IPS-15b (cell line): ENCODE measurements around the gene AGBL3.

Experiments
- H3K27me3 ChIP-seq: one replicate; pipeline ENCODE4 v1.6.1; 2013; ENCODE audit warnings: low read length; ENCODE audit not compliant: control insufficient read depth, insufficient read depth
- H3K36me3 ChIP-seq: one replicate; pipeline ENCODE4 v1.6.1; 2013; ENCODE audit warnings: low read length; ENCODE audit not compliant: control insufficient read depth, insufficient read depth
- H3K4me1 ChIP-seq: one replicate; pipeline ENCODE4 v1.6.1; 2013; ENCODE audit warnings: mild to moderate bottlenecking, low read length; ENCODE audit not compliant: control insufficient read depth, insufficient read depth
- H3K4me3 ChIP-seq: one replicate; pipeline ENCODE4 v1.5.1; 2013; ENCODE audit warnings: low read depth, low read length
- H3K9ac ChIP-seq: one replicate; pipeline ENCODE4 v1.6.1; 2013; ENCODE audit warnings: low read depth, mild to moderate bottlenecking, low read length
- H3K9me3 ChIP-seq: one replicate; pipeline ENCODE4 v1.6.1; 2013; ENCODE audit warnings: mild to moderate bottlenecking, low read length; ENCODE audit not compliant: control insufficient read depth, insufficient read depth

The AGBL3 gene

GRCh38 chr7:135152442-135152841 lies 166.1 kb downstream of the AGBL3 start:
- H3K9me3 ChIP-seq: no peaks in the 10 kb centered on the region
- H3K4me1 ChIP-seq: peaks cover 3% of the 10 kb centered on the region

GRCh38 chr7:135154734-135155133 lies 168.4 kb downstream of the AGBL3 start:
- no peaks in the 10 kb centered on the region for H3K9me3 ChIP-seq
- H3K4me1 ChIP-seq: no peaks in the 10 kb centered on the region
- H3K9ac ChIP-seq: no peak overlapping the region
- H3K4me3 ChIP-seq: no peak overlapping the region
- no peaks in the 10 kb centered on the region for H3K27me3 ChIP-seq
- H3K36me3 ChIP-seq: no peaks in the 10 kb centered on the region

More at GRCh38 chr7:135152442-135152841, 166.1 kb downstream of the AGBL3 start:
- Histone ChIP-seq H3K36me3 (no peaks in the 10 kb centered on the region), H3K9ac (no peak overlapping the region), H3K4me3 (no peak overlapping the region), H3K27me3 (no peaks in the 10 kb centered on the region)

- Histone ChIP-seq H3K36me3 (no peaks in the 10 kb centered on the region), H3K27me3 (no peaks in the 10 kb centered on the region), H3K4me1 (peaks cover 5% of the 10 kb centered on the region), H3K4me3 (no peak overlapping the region), H3K9me3 (no peaks in the 10 kb centered on the region), H3K9ac (no peak overlapping the region)
These were observed 170.0 kb downstream of the AGBL3 start for GRCh38 chr7:135156290-135156689.

- Histone ChIP-seq H3K4me3 (no peak overlapping the region), H3K9me3 (no peaks in the 10 kb centered on the region), H3K27me3 (no peaks in the 10 kb centered on the region), H3K9ac (no peak overlapping the region), H3K4me1 (peaks cover 5% of the 10 kb centered on the region), H3K36me3 (peaks cover 8% of the 10 kb centered on the region)
These were observed 171.9 kb downstream of the AGBL3 start for GRCh38 chr7:135158141-135158655.

- Histone ChIP-seq H3K27me3 (no peaks in the 10 kb centered on the region), H3K9me3 (no peaks in the 10 kb centered on the region), H3K4me3 (no peak overlapping the region), H3K9ac (no peak overlapping the region), H3K36me3 (peaks cover 8% of the 10 kb centered on the region), H3K4me1 (peaks cover 5% of the 10 kb centered on the region)
These were observed 172.6 kb downstream of the AGBL3 start for GRCh38 chr7:135158874-135159273.

- peaks cover 5% of the 10 kb centered on the region for H3K4me1 ChIP-seq
- no peaks in the 10 kb centered on the region for H3K27me3 ChIP-seq
- H3K9me3 ChIP-seq: no peaks in the 10 kb centered on the region
- H3K9ac ChIP-seq: no peak overlapping the region
- peaks cover 11% of the 10 kb centered on the region for H3K36me3 ChIP-seq
- H3K4me3 ChIP-seq: no peak overlapping the region
These were observed 173.2 kb downstream of the AGBL3 start for GRCh38 chr7:135159359-135160085.

GRCh38 chr7:135160098-135160857 lies 174.0 kb downstream of the AGBL3 start:
- H3K36me3 ChIP-seq: peaks cover 15% of the 10 kb centered on the region
- H3K9ac ChIP-seq: no peak overlapping the region
- no peaks in the 10 kb centered on the region for H3K27me3 ChIP-seq
- H3K4me3 ChIP-seq: no peak overlapping the region
- H3K4me1 ChIP-seq: peaks cover 5% of the 10 kb centered on the region
- H3K9me3 ChIP-seq: no peaks in the 10 kb centered on the region

- Histone ChIP-seq H3K27me3 (no peaks in the 10 kb centered on the region), H3K9me3 (no peaks in the 10 kb centered on the region), H3K4me3 (no peak overlapping the region), H3K9ac (no peak overlapping the region), H3K4me1 (peaks cover 5% of the 10 kb centered on the region), H3K36me3 (peaks cover 19% of the 10 kb centered on the region)
These were observed 174.7 kb downstream of the AGBL3 start for GRCh38 chr7:135160858-135161653.

GRCh38 chr7:135161669-135162068 lies 175.4 kb downstream of the AGBL3 start:
- peaks cover 5% of the 10 kb centered on the region for H3K4me1 ChIP-seq

GRCh38 chr7:135162382-135163001 lies 176.2 kb downstream of the AGBL3 start:
- H3K4me3 ChIP-seq: no peak overlapping the region
- H3K9me3 ChIP-seq: no peaks in the 10 kb centered on the region
- peaks cover 5% of the 10 kb centered on the region for H3K4me1 ChIP-seq
- H3K9ac ChIP-seq: no peak overlapping the region
- H3K36me3 ChIP-seq: peaks cover 33% of the 10 kb centered on the region
- H3K27me3 ChIP-seq: no peaks in the 10 kb centered on the region

More at GRCh38 chr7:135161669-135162068, 175.4 kb downstream of the AGBL3 start:
- Histone ChIP-seq H3K9ac (no peak overlapping the region), H3K4me3 (no peak overlapping the region), H3K36me3 (peaks cover 25% of the 10 kb centered on the region), H3K27me3 (no peaks in the 10 kb centered on the region), H3K9me3 (no peaks in the 10 kb centered on the region)
